ENCODE data around the gene BBOX1. TPM values are rescaled to one million over a fixed set of nuclear protein-coding genes. Genes with fewer than 3 reads are reported as not detected.
"Not testable (repeated sequence)": the region's sequence is repeated elsewhere in the genome, so short reads cannot be mapped to it uniquely, and the experiment has no call there.

BBOX1 gene
- polyA plus RNA-seq, 1 donor from 2014 or later: not detected

DNA sequence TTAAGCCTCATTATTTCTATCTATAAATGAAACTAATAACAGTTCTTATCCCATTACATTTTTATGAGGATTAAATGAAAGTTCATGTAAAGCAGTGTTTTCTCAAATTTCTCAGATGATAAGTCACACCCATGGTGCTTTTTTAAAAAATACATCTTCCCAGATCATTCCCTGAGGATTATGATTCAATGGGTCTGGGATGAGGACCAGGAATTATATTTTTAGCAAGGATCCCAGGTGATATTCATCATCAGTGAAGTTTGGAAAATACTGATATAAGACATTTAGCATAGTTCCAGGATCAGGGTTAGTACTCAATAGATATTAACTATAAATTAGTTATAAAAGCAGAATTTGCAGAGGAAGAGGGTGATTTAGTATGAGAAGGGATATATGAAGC lies 89.1 kb downstream of the BBOX1 start:
- Histone ChIP-seq H3K79me2 (replicated peaks; ENCODE audit: insufficient read depth, low read length) (no peaks in the 10 kb centered on the region), H2AFZ (ENCODE audit: low read depth, low read length) (no peak overlapping the region), H3K27ac (ENCODE audit: low read length) (no peak overlapping the region), H3K9me2 (ENCODE audit: insufficient read depth, low read length) (no peaks in the 10 kb centered on the region), H3K4me3 (ENCODE audit: low read length) (no peak overlapping the region), H3K36me3 (ENCODE audit: insufficient read depth, low read length) (no peaks in the 10 kb centered on the region), H3K9ac (ENCODE audit: low read length) (no peak overlapping the region), H3F3A (ENCODE audit: insufficient read depth, low read length, poor library complexity, severe bottlenecking) (no peaks in the 10 kb centered on the region), H3K4me2 (ENCODE audit: low read length) (no peak overlapping the region), H3K27me3 (ENCODE audit: insufficient read depth, low read depth, low read length) (no peaks in the 10 kb centered on the region), H3K9me3 (ENCODE audit: low read length) (no peaks in the 10 kb centered on the region), H4K20me1 (ENCODE audit: insufficient read depth) (no peaks in the 10 kb centered on the region)
- TF ChIP-seq REST (IDR thresholded peaks at IDR 0.05; ENCODE audit: borderline replicate concordance): no peak
- TF ChIP-seq EP300 (conservative IDR thresholded peaks at IDR 0.05; ENCODE audit: poor library complexity, severe bottlenecking): no peak
- TF ChIP-seq MXI1 (conservative IDR thresholded peaks at IDR 0.05; ENCODE audit: poor library complexity, severe bottlenecking): no peak
- no peak for TF ChIP-seq TAF1 (IDR thresholded peaks at IDR 0.05; ENCODE audit: low read depth)
- TF ChIP-seq SMC3 (conservative IDR thresholded peaks at IDR 0.05; ENCODE audit: poor library complexity): no peak
- TF ChIP-seq POLR2AphosphoS5 (IDR thresholded peaks at IDR 0.05): no peak
- TF ChIP-seq RAD21 (conservative IDR thresholded peaks at IDR 0.05): no peak
- TF ChIP-seq, protein P1, sequence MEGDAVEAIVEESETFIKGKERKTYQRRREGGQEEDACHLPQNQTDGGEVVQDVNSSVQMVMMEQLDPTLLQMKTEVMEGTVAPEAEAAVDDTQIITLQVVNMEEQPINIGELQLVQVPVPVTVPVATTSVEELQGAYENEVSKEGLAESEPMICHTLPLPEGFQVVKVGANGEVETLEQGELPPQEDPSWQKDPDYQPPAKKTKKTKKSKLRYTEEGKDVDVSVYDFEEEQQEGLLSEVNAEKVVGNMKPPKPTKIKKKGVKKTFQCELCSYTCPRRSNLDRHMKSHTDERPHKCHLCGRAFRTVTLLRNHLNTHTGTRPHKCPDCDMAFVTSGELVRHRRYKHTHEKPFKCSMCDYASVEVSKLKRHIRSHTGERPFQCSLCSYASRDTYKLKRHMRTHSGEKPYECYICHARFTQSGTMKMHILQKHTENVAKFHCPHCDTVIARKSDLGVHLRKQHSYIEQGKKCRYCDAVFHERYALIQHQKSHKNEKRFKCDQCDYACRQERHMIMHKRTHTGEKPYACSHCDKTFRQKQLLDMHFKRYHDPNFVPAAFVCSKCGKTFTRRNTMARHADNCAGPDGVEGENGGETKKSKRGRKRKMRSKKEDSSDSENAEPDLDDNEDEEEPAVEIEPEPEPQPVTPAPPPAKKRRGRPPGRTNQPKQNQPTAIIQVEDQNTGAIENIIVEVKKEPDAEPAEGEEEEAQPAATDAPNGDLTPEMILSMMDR (IDR thresholded peaks at IDR 0.05; ENCODE audit: poor library complexity, severe bottlenecking): no peak
- TF ChIP-seq EZH2 (IDR thresholded peaks at IDR 0.05; ENCODE audit: borderline replicate concordance, insufficient read depth, low read length, poor library complexity, severe bottlenecking): no peak

- TF ChIP-seq SMC3 (conservative IDR thresholded peaks at IDR 0.05; ENCODE audit: poor library complexity) (no peak), POLR2AphosphoS5 (IDR thresholded peaks at IDR 0.05) (no peak), MXI1 (conservative IDR thresholded peaks at IDR 0.05; ENCODE audit: poor library complexity, severe bottlenecking) (no peak), TAF1 (IDR thresholded peaks at IDR 0.05; ENCODE audit: low read depth) (no peak), REST (IDR thresholded peaks at IDR 0.05; ENCODE audit: borderline replicate concordance) (no peak), EP300 (conservative IDR thresholded peaks at IDR 0.05; ENCODE audit: poor library complexity, severe bottlenecking) (no peak), EZH2 (IDR thresholded peaks at IDR 0.05; ENCODE audit: borderline replicate concordance, insufficient read depth, low read length, poor library complexity, severe bottlenecking) (no peak)
- TF ChIP-seq, protein P1 (IDR thresholded peaks at IDR 0.05; ENCODE audit: poor library complexity, severe bottlenecking): no peak
- Histone ChIP-seq H3K9ac (ENCODE audit: low read length) (no peak overlapping the region), H3K36me3 (ENCODE audit: insufficient read depth, low read length) (no peaks in the 10 kb centered on the region), H3K4me3 (ENCODE audit: low read length) (no peak overlapping the region), H2AFZ (ENCODE audit: low read depth, low read length) (no peak overlapping the region), H3K79me2 (replicated peaks; ENCODE audit: insufficient read depth, low read length) (no peaks in the 10 kb centered on the region), H3K9me2 (ENCODE audit: insufficient read depth, low read length) (no peaks in the 10 kb centered on the region), H4K20me1 (ENCODE audit: insufficient read depth) (no peaks in the 10 kb centered on the region), H3K27me3 (ENCODE audit: insufficient read depth, low read depth, low read length) (no peaks in the 10 kb centered on the region), H3K4me2 (ENCODE audit: low read length) (no peak overlapping the region), H3F3A (ENCODE audit: insufficient read depth, low read length, poor library complexity, severe bottlenecking) (no peaks in the 10 kb centered on the region), H3K9me3 (ENCODE audit: low read length) (no peaks in the 10 kb centered on the region), H3K27ac (ENCODE audit: low read length) (no peak overlapping the region)
Measured at GRCh38 chr11:27130806-27131205, 90.2 kb downstream of the BBOX1 start.

- H2AFZ ChIP-seq (ENCODE audit: low read depth, low read length); H3K79me2 ChIP-seq (replicated peaks; ENCODE audit: insufficient read depth, low read length); H3K36me3 ChIP-seq (ENCODE audit: insufficient read depth, low read length); H4K20me1 ChIP-seq (ENCODE audit: insufficient read depth); H3K9me2 ChIP-seq (ENCODE audit: insufficient read depth, low read length); H3K9ac ChIP-seq (ENCODE audit: low read length); H3K4me3 ChIP-seq (ENCODE audit: low read length); H3F3A ChIP-seq (ENCODE audit: insufficient read depth, low read length, poor library complexity, severe bottlenecking); H3K27ac ChIP-seq (ENCODE audit: low read length); H3K9me3 ChIP-seq (ENCODE audit: low read length); H3K4me2 ChIP-seq (ENCODE audit: low read length); H3K27me3 ChIP-seq (ENCODE audit: insufficient read depth, low read depth, low read length): not testable (repeated sequence)
Measured at GRCh38 chr11:27135924-27136329, 95.3 kb downstream of the BBOX1 start.

Measured in neural cell (in vitro differentiated cells).